WTC11 (cell line): ENCODE results near the gene ATXN7L3.

Experiments used
- ATF3 ChIP-seq: sonication (generic); formaldehyde crosslinking; conservative IDR thresholded peaks from 2 replicates; pipeline ENCODE4 v1.8.1; 2022; ENCODE audit warnings: mild to moderate bottlenecking, missing genetic modification reagents
- CREB1 ChIP-seq: sonication (generic); formaldehyde crosslinking; IDR thresholded peaks from 2 replicates; pipeline ENCODE4 v1.8.0; 2023; ENCODE audit warnings: mild to moderate bottlenecking, missing genetic modification reagents
- ETV6 ChIP-seq: sonication (generic); formaldehyde crosslinking; IDR thresholded peaks from 2 replicates; pipeline ENCODE4 v1.8.1; 2022; ENCODE audit warnings: mild to moderate bottlenecking, missing genetic modification reagents
- GABPB1 ChIP-seq: sonication (generic); formaldehyde crosslinking; IDR thresholded peaks from 2 replicates; pipeline ENCODE4 v1.8.1; 2023; ENCODE audit warnings: mild to moderate bottlenecking, missing genetic modification reagents
- NR1H2 ChIP-seq: sonication (generic); formaldehyde crosslinking; IDR thresholded peaks from 2 replicates; pipeline ENCODE4 v1.9.0; 2021; ENCODE audit warnings: mild to moderate bottlenecking, moderate library complexity, missing genetic modification reagents
- NR3C1 ChIP-seq: sonication (generic); formaldehyde crosslinking; conservative IDR thresholded peaks from 2 replicates; pipeline ENCODE4 v1.8.1; 2023; ENCODE audit warnings: low read depth, mild to moderate bottlenecking, missing genetic modification reagents
- USF2 ChIP-seq: sonication (generic); formaldehyde crosslinking; IDR thresholded peaks from 2 replicates; pipeline ENCODE4 v1.8.1; 2023; ENCODE audit warnings: mild to moderate bottlenecking, missing genetic modification reagents, moderate library complexity
- ZNF121 ChIP-seq: sonication (generic); formaldehyde crosslinking; IDR thresholded peaks from 2 replicates; pipeline ENCODE4 v1.8.0; 2023; ENCODE audit warnings: missing genetic modification reagents
- ZNF671 ChIP-seq: fragments of 250-450 bp; sonication (Bioruptor Pico); IDR thresholded peaks from 2 replicates; pipeline ENCODE4 v1.8.0; 2021; ENCODE audit warnings: mild to moderate bottlenecking
- TF ChIP-seq, protein P1 (sequence below): fragments of 200-600 bp; IDR thresholded peaks from 2 replicates; pipeline ENCODE4 v1.8.0; 2022; ENCODE audit warnings: antibody characterized with exemption
- TF ChIP-seq, protein P2 (sequence below): sonication (generic); formaldehyde crosslinking; IDR thresholded peaks from 2 replicates; pipeline ENCODE4 v1.8.0; 2023; ENCODE audit warnings: missing genetic modification reagents

GRCh38 chr17:44232061-44232460, 32.4 kb upstream of the ATXN7L3 start:
- TF ChIP-seq, protein P1, sequence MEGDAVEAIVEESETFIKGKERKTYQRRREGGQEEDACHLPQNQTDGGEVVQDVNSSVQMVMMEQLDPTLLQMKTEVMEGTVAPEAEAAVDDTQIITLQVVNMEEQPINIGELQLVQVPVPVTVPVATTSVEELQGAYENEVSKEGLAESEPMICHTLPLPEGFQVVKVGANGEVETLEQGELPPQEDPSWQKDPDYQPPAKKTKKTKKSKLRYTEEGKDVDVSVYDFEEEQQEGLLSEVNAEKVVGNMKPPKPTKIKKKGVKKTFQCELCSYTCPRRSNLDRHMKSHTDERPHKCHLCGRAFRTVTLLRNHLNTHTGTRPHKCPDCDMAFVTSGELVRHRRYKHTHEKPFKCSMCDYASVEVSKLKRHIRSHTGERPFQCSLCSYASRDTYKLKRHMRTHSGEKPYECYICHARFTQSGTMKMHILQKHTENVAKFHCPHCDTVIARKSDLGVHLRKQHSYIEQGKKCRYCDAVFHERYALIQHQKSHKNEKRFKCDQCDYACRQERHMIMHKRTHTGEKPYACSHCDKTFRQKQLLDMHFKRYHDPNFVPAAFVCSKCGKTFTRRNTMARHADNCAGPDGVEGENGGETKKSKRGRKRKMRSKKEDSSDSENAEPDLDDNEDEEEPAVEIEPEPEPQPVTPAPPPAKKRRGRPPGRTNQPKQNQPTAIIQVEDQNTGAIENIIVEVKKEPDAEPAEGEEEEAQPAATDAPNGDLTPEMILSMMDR: no peak
- TF ChIP-seq CREB1 (CRISPR knock-in tag): no peak
- no peak for TF ChIP-seq ATF3 (CRISPR knock-in tag)
- TF ChIP-seq ZNF671 (CRISPR knock-in tag): no peak
- TF ChIP-seq USF2 (CRISPR knock-in tag): no peak
- TF ChIP-seq, protein P2, sequence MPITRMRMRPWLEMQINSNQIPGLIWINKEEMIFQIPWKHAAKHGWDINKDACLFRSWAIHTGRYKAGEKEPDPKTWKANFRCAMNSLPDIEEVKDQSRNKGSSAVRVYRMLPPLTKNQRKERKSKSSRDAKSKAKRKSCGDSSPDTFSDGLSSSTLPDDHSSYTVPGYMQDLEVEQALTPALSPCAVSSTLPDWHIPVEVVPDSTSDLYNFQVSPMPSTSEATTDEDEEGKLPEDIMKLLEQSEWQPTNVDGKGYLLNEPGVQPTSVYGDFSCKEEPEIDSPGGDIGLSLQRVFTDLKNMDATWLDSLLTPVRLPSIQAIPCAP (CRISPR knock-in tag): no peak
- TF ChIP-seq NR3C1 (CRISPR knock-in tag): no peak
- no peak for TF ChIP-seq ETV6 (CRISPR knock-in tag)
- no peak for TF ChIP-seq GABPB1 (CRISPR knock-in tag)
- no peak for TF ChIP-seq NR1H2 (CRISPR knock-in tag)
- no peak for TF ChIP-seq ZNF121 (CRISPR knock-in tag)
